ENCODE data around the gene DDX27. TPM values are rescaled to one million over a fixed set of nuclear protein-coding genes. Genes with fewer than 3 reads are reported as not detected.

DDX27 gene
- total and polyA plus RNA-seq, 2 of the 13 experiments (the other 11 are each of a cell fraction or from before 2014, with no cell fraction given): 42.6 to 72.8 TPM

DNA sequence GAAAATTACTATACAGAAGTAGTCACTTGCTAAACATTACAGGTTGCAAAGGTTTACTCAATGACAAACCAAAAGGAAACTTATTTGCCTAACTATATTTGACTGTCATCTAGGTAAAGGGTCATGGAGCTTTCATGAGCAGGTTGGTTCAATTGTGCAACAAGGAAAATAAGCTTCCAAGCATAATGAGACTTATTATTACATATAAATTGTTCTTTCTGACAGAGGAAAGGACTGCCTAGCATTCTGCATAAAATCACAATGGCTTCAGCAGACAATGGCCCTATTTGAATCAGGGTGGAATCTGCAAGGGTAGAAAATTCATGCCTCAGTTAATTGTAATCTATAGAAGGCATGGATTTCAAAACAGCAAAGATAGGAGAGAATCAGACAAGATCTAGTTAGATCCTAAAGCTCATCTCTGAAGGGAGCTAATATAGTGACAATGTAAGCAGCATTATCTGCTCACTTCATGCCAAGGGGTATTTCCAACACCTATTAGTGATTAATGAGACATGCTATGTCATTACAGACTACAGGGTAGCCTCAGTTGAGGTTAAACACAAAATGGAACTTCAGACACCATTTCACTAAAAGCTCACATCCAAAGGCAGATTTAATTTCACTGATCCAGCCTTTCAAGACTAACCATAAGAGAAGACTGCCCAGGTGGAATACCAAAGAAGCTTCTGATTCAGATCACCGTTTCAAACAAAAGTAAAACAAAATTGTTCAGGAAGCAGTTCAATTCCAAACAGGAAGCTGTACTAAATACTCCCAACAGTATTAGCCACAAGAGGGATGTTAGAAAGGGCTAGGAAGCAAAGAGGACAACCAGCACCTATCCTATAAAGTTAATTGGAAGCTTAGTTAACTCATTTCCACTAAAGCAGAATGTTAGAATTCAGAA lies 39.6 kb upstream of the DDX27 start (continued):
- TF ChIP-seq MLXIP (CRISPR knock-in tag; IDR thresholded peaks at IDR 0.05; ENCODE audit: borderline replicate concordance) (no peak), ZNF879 (CRISPR knock-in tag; IDR thresholded peaks at IDR 0.05) (no peak), ATF3 (CRISPR knock-in tag; IDR thresholded peaks at IDR 0.05) (no peak), IKZF5 (CRISPR knock-in tag; IDR thresholded peaks at IDR 0.05) (no peak; the same call in 1 of the 2 replicates), MAX (IDR thresholded peaks at IDR 0.05) (no peak), BHLHE40 (IDR thresholded peaks at IDR 0.05; ENCODE audit: low read length) (no peak), ZNF557 (CRISPR knock-in tag; IDR thresholded peaks at IDR 0.05) (no peak), RAD51 (IDR thresholded peaks at IDR 0.05; ENCODE audit: borderline replicate concordance) (0 out of 2 replicates have a peak, but pooled peaks have one; percentile 2), KDM5A (IDR thresholded peaks at IDR 0.05; ENCODE audit: borderline replicate concordance, low read length) (no peak), ARNT (IDR thresholded peaks at IDR 0.05) (no peak), MBNL3 (CRISPR knock-in tag; conservative IDR thresholded peaks at IDR 0.05) (no peak), HOXA5 (CRISPR knock-in tag; IDR thresholded peaks at IDR 0.05) (no peak; the same call in 1 of the 2 replicates), SATB2 (CRISPR knock-in tag; IDR thresholded peaks at IDR 0.05) (no peak), ZSCAN30 (CRISPR knock-in tag; IDR thresholded peaks at IDR 0.05) (no peak), CENPBD1 (CRISPR knock-in tag; IDR thresholded peaks at IDR 0.05; ENCODE audit: borderline replicate concordance, low read depth) (no peak), ARID5B (CRISPR knock-in tag; IDR thresholded peaks at IDR 0.05) (peak; percentile 84), NR2F2 (IDR thresholded peaks at IDR 0.05; ENCODE audit: borderline replicate concordance, low read depth) (no peak), ZNF430 (CRISPR knock-in tag; IDR thresholded peaks at IDR 0.05) (no peak), ZNF367 (CRISPR knock-in tag; IDR thresholded peaks at IDR 0.05; ENCODE audit: borderline replicate concordance) (no peak), MAF1 (CRISPR knock-in tag; IDR thresholded peaks at IDR 0.05; ENCODE audit: borderline replicate concordance) (no peak), RFX5 (IDR thresholded peaks at IDR 0.05; ENCODE audit: low read depth, low read length) (no peak), PRMT3 (CRISPR knock-in tag; IDR thresholded peaks at IDR 0.05; ENCODE audit: borderline replicate concordance, low read depth) (no peak)
